Tongue (tissue), 2 donors: ENCODE data around the gene SPDYE3. TPM values are rescaled to one million over a fixed set of nuclear protein-coding genes. Genes with fewer than 3 reads are reported as not detected.

ENCODE experiments used
- small RNA-seq: library from RNA; depleted of rRNA; stranded (forward); fragments of <200 nt; gene quantifications from one replicate; pipeline ENCODE3, GENCODE V24; 2014; ENCODE audit warnings: low replicate concordance
- total RNA-seq: library from RNA; depleted of rRNA; stranded (reverse); fragments of >200 nt; gene quantifications from one replicate; pipeline ENCODE4 v1.2.3, GENCODE V29; 2014

The SPDYE3 gene
- total RNA-seq, 1 donor from 2014 or later, result not detected

Small RNAs within 50 kb of the gene (small RNA-seq; reads per million reads assigned to genes)
- gene RF00019, result not detected

Other genes with a start within 250 kb of the SPDYE3 start
- gene ZNF3, start 226.0 kb upstream of the SPDYE3 start, total RNA-seq, result 28.0 TPM
- 50.4 TPM for gene COPS6, start 218.7 kb upstream of the SPDYE3 start, total RNA-seq
- 53.0 TPM for gene MCM7, start 206.3 kb upstream of the SPDYE3 start, total RNA-seq
- gene AP4M1, start 206.1 kb upstream of the SPDYE3 start, total RNA-seq, result 19.7 TPM
- 38.6 TPM for gene TAF6, start 188.3 kb upstream of the SPDYE3 start, total RNA-seq
- 24.4 TPM for gene CNPY4, start 188.1 kb upstream of the SPDYE3 start, total RNA-seq
- gene MBLAC1, start 180.7 kb upstream of the SPDYE3 start, total RNA-seq, result 0.82 TPM
- gene LAMTOR4, start 158.8 kb upstream of the SPDYE3 start, total RNA-seq, result 57.7 TPM
- gene TRAPPC14, start 149.0 kb upstream of the SPDYE3 start, total RNA-seq, result 4.5 TPM
- gene GAL3ST4, start 139.1 kb upstream of the SPDYE3 start, total RNA-seq, result 9.2 TPM
- gene GPC2, start 130.3 kb upstream of the SPDYE3 start, total RNA-seq, result 5.7 TPM
- gene STAG3, start 129.8 kb upstream of the SPDYE3 start, total RNA-seq, result 0.72 TPM
- gene PVRIG, start 87.8 kb upstream of the SPDYE3 start, total RNA-seq, result not detected
- 14.8 TPM for gene PILRB, start 50.4 kb downstream of the SPDYE3 start, total RNA-seq
- 1.1 TPM for gene PILRA, start 65.8 kb downstream of the SPDYE3 start, total RNA-seq
- gene ZCWPW1, start 121.0 kb downstream of the SPDYE3 start, total RNA-seq, result 2.1 TPM
- gene MEPCE, start 122.1 kb downstream of the SPDYE3 start, total RNA-seq, result 23.9 TPM
- gene PPP1R35, start 128.8 kb downstream of the SPDYE3 start, total RNA-seq, result 10.3 TPM
- gene SPACDR, start 156.6 kb downstream of the SPDYE3 start, total RNA-seq, result not detected
- gene TSC22D4, start 171.5 kb downstream of the SPDYE3 start, total RNA-seq, result 25.2 TPM
- gene NYAP1, start 176.2 kb downstream of the SPDYE3 start, total RNA-seq, result 2.3 TPM
- gene AGFG2, start 231.5 kb downstream of the SPDYE3 start, total RNA-seq, result 7.6 TPM